Measurements from ENCODE around the gene SH3GLB1. TPM values are rescaled to one million over a fixed set of nuclear protein-coding genes. Genes with fewer than 3 reads are reported as not detected.

SH3GLB1 gene
- total RNA-seq, 1 donor, result 53.9 TPM

DNA sequence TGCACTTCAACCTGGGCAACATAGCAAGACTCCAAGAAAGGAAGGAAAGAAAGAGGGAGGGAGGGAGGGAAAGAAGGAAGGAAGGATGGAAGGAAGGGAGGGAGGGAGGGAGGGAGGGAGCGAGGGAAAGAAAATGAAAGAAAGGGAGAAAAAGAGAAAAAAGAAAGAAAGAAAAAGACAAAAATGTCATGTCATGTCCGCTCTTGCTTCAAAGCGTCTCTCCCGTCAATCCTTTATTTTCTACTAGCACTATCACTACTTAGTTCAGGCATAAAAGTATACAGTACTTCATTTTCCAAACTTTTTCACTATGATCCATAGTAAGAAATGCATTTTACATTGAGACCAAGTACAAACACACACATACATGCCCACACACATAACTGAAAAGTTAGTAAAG is 64.7 kb downstream of the SH3GLB1 start:
- H3K4me2 ChIP-seq (ENCODE audit: insufficient read depth, low read length), result no peak overlapping the region
- no peak overlapping the region for H2AFZ ChIP-seq (ENCODE audit: low read length)
- H3K27ac ChIP-seq (ENCODE audit: low read depth, low read length), result no peak overlapping the region
- no peaks in the 10 kb centered on the region for H4K20me1 ChIP-seq (ENCODE audit: insufficient read depth, low read length)
- TF ChIP-seq CTCF (IDR thresholded peaks at IDR 0.05; ENCODE audit: extremely low read depth, low read depth, low read length), result no peak
- peaks cover 12% of the 10 kb centered on the region for H3K4me1 ChIP-seq (ENCODE audit: insufficient read depth, low read length)
- no peak overlapping the region for H3K4me3 ChIP-seq (ENCODE audit: insufficient read depth, low read length)
- no peaks in the 10 kb centered on the region for H3K9me3 ChIP-seq (ENCODE audit: low read depth, low read length)
- DNase-seq (ENCODE audit: insufficient read length, low spot score, missing footprints), result no peak
- no peaks in the 10 kb centered on the region for H3K79me2 ChIP-seq (ENCODE audit: insufficient read depth, low read length)
- H3K27me3 ChIP-seq (ENCODE audit: insufficient read depth, low read length), result no peaks in the 10 kb centered on the region
- no peaks in the 10 kb centered on the region for H3K36me3 ChIP-seq (ENCODE audit: insufficient read depth, low read length)

DNA sequence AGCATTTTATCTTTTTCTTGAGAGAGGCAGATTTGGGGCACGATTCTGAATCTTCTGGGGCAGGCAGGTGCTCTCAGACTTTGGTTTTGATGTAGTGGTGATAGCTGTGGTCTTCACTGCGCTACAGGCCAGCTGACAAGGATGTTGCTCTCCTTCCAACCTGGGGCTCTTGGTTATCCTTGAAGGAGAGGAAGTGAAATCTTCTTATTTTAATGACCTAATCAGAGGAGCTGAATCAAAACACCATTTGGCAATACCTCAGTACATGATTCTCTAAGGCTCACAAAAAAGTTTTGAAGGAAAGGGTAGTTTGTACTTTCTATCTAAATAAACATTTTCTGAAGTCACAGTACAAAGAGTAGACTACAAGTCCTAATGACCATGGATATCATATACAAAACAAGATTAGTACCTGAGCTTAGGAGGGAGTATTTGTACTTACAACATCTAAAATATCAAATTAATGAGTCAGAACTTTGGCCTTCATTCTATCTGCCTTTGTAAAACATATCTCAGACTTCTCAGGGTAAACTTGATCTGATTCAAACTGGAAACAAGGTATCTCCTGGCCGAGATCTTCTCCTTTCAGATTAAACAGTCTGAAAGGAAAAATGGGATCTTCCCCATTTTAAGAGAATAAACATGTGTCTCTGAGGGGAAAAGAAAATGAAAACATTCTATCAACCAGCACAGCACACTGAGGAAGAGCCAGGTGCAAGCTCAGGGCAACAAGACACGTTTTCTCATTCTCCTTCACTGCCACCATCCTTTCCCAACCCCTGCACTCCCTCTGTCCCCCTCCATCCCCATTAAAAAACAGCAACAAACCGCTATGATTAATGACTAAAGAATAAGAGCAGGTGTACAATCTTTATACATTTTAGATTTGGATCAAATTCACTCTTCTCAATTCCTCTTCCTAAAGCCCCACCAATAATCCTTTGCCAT is 69.2 kb downstream of the SH3GLB1 start:
- peak overlapping the region; percentile 43 for H3K4me3 ChIP-seq (ENCODE audit: insufficient read depth, low read length)
- no peak for TF ChIP-seq CTCF (IDR thresholded peaks at IDR 0.05; ENCODE audit: extremely low read depth, low read depth, low read length)
- H3K4me2 ChIP-seq (ENCODE audit: insufficient read depth, low read length), result peak overlapping the region; percentile 77
- no peaks in the 10 kb centered on the region for H3K9me3 ChIP-seq (ENCODE audit: low read depth, low read length)
- no peaks in the 10 kb centered on the region for H4K20me1 ChIP-seq (ENCODE audit: insufficient read depth, low read length)
- no peaks in the 10 kb centered on the region for H3K79me2 ChIP-seq (ENCODE audit: insufficient read depth, low read length)
- H3K36me3 ChIP-seq (ENCODE audit: insufficient read depth, low read length), result no peaks in the 10 kb centered on the region
- H3K4me1 ChIP-seq (ENCODE audit: insufficient read depth, low read length), result peaks cover 45% of the 10 kb centered on the region
- H3K27me3 ChIP-seq (ENCODE audit: insufficient read depth, low read length), result no peaks in the 10 kb centered on the region
- peak overlapping the region; percentile 75 for H3K27ac ChIP-seq (ENCODE audit: low read depth, low read length)
- DNase-seq (ENCODE audit: insufficient read length, low spot score, missing footprints), result peak; percentile 3
- H2AFZ ChIP-seq (ENCODE audit: low read length), result no peak overlapping the region

DNA sequence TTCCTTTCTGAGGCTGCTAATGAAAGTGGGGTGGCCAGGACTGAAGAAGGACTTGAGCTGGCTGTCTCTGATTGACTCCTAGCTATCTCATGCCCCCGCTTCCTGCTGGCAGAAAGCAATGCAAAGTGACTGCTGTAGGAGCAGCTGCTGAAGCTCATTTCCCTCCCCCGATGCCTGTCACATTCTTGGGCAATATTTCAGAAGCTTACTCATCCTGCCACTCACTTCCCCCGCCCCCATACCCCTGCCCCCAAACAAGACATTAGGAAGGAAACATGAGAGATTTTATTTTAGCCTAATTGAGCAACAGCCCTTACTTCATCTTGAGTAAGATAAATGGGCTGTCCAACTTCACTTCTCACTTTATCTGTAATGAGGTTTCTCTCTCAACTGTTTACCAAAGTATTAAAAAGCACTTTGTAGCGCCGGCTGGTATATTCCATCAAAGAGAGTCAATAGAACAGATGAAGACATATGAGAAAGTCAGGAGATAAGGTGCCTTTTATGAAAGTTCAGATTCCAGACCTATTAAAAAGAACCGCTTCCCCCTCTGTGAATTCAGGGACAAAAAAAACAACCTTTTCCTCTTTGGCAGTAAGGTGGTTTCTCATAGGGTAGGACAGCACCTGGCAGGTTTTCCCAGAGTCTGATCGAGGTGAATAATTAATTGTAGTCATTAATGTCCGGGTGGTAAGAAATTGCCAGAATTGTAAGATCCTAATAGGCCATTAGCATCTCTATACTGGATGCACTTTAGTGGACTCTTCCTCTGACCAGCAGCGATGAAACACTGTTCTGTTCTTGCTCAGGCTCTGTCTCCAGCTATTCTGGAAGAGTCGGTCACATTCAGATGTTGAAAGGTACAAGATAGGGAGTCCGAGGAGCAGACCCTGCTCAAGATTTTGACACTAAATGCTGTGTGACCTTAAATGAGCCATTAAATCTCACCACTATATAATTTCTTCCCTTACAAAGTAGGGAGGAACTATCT is 70.2 kb downstream of the SH3GLB1 start:
- TF ChIP-seq CTCF (IDR thresholded peaks at IDR 0.05; ENCODE audit: extremely low read depth, low read depth, low read length), result no peak
- DNase-seq (ENCODE audit: insufficient read length, low spot score, missing footprints), result peak; percentile 84
- Histone ChIP-seq H3K9me3 (ENCODE audit: low read depth, low read length) (no peaks in the 10 kb centered on the region), H3K79me2 (ENCODE audit: insufficient read depth, low read length) (no peaks in the 10 kb centered on the region), H3K4me2 (ENCODE audit: insufficient read depth, low read length) (peak overlapping the region; percentile 77), H2AFZ (ENCODE audit: low read length) (no peak overlapping the region), H3K27me3 (ENCODE audit: insufficient read depth, low read length) (no peaks in the 10 kb centered on the region), H3K4me3 (ENCODE audit: insufficient read depth, low read length) (peak overlapping the region; percentile 43), H3K4me1 (ENCODE audit: insufficient read depth, low read length) (peaks cover 51% of the 10 kb centered on the region), H3K27ac (ENCODE audit: low read depth, low read length) (peak overlapping the region; percentile 75), H4K20me1 (ENCODE audit: insufficient read depth, low read length) (no peaks in the 10 kb centered on the region), H3K36me3 (ENCODE audit: insufficient read depth, low read length) (no peaks in the 10 kb centered on the region)
